Right ventricle myocardium inferior (tissue), 1 donor: Measurements from ENCODE around the gene SLC39A2. TPM values are rescaled to one million over a fixed set of nuclear protein-coding genes. Genes with fewer than 3 reads are reported as not detected.
"Not testable (repeated sequence)": the region's sequence is repeated elsewhere in the genome, so short reads cannot be mapped to it uniquely, and the experiment has no call there.

Source experiments
- ATAC-seq: fragments of 200-7000 bp; cut with Tn5 transposase; one replicate; pipeline ENCODE4 v1.9.1; 2020; ENCODE audit warnings: mild to moderate bottlenecking, moderate library complexity
- DNase-seq: peaks from one replicate; pipeline ENCODE4 v3.0.0; 2021; ENCODE audit errors: missing footprints
- intact Hi-C: fragments of 100-400 bp; cut with DNase I; formaldehyde crosslinking; loops from one replicate; pipeline ENCODE4 v1.11.0; 2022
- total RNA-seq: library from RNA; stranded (reverse); fragmentation: NEBNext Ultra II Directional; extraction: Animal tissue kit (Norgen Biotek cat#: 25700); gene quantifications from one replicate; pipeline ENCODE4 v1.2.1, GENCODE V29; 2021
- donor health status: DM: no; HTN: yes; CAD: no; lungs with severe emphysema.

SLC39A2 gene
- total RNA-seq, 1 donor from 2014 or later, result not detected

GRCh38 chr14:20989471-20989786, 9.7 kb upstream of the SLC39A2 start:
- intact Hi-C loops, result no loop called here
- DNase-seq (no peak), ATAC-seq (no peak)

- DNase-seq (peak; percentile 92), ATAC-seq (peak; percentile 97)
- intact Hi-C loops, result no loop called here
These were observed 9.1 kb upstream of the SLC39A2 start, which contains the start of gene METTL17 for GRCh38 chr14:20989787-20990600. Gene METTL17, plus strand, starts transcription at chr14:20989980. Its CDS starts 23 bp downstream, at chr14:20990003.

GRCh38 chr14:20996521-20996920, 2.6 kb upstream of the SLC39A2 start:
- intact Hi-C loops, result no loop called here
- no peak for ATAC-seq
- DNase-seq, result no peak

- intact Hi-C loops, result no loop called here
These were observed 2.0 kb upstream of the SLC39A2 start for GRCh38 chr14:20997115-20997514.

GRCh38 chr14:20997564-20997963, 1.5 kb upstream of the SLC39A2 start:
- no peak for DNase-seq
- intact Hi-C loops, result no loop called here
- ATAC-seq, result no peak

More at GRCh38 chr14:20997115-20997514, 2.0 kb upstream of the SLC39A2 start:
- no peak for ATAC-seq
- no peak for DNase-seq

GRCh38 chr14:20998139-20998538, 954 bp upstream of the SLC39A2 start:
- intact Hi-C loops, result no loop called here
- DNase-seq (no peak), ATAC-seq (no peak)

- intact Hi-C loops, result no loop called here
- ATAC-seq (no peak), DNase-seq (no peak)
These were observed 498 bp downstream of the SLC39A2 start for GRCh38 chr14:20999591-20999990.

- intact Hi-C loops, result no loop called here
- DNase-seq, result no peak
- no peak for ATAC-seq
These were observed 2.1 kb downstream of the SLC39A2 start for GRCh38 chr14:21001218-21001617.

GRCh38 chr14:21003788-21004346, 4.8 kb downstream of the SLC39A2 start:
- intact Hi-C loops, result no loop called here
- peak; percentile 78 for ATAC-seq

GRCh38 chr14:21009721-21010120, 10.6 kb downstream of the SLC39A2 start:
- intact Hi-C loops, ATAC-seq: not testable (repeated sequence)

More at GRCh38 chr14:21003788-21004346, 4.8 kb downstream of the SLC39A2 start:
- DNase-seq, result no peak

GRCh38 chr14:21011136-21011535, 12.0 kb downstream of the SLC39A2 start:
- DNase-seq (no peak), ATAC-seq (no peak)
- intact Hi-C loops, result no loop called here

More at GRCh38 chr14:21009721-21010120, 10.6 kb downstream of the SLC39A2 start:
- not testable (repeated sequence) for DNase-seq

- ATAC-seq (peak; percentile 80), DNase-seq (no peak)
- intact Hi-C loops, result loop anchor here (1.0 to 2.0 kb wide), 3 partner anchors 26 to 92 kb away; no protein-coding TSS in a partner anchor
These were observed 15.7 kb downstream of the SLC39A2 start for GRCh38 chr14:21014761-21015190.

GRCh38 chr14:21015312-21015711, 16.2 kb downstream of the SLC39A2 start:
- no peak for ATAC-seq
- intact Hi-C loops, result loop anchor here (2.0 kb wide), 2 partner anchors 77 to 91 kb away; no protein-coding TSS in a partner anchor

GRCh38 chr14:21016413-21017190, 17.5 kb downstream of the SLC39A2 start:
- no peak for DNase-seq
- ATAC-seq, result no peak
- intact Hi-C loops, result no loop called here

More at GRCh38 chr14:21015312-21015711, 16.2 kb downstream of the SLC39A2 start:
- DNase-seq, result no peak

GRCh38 chr14:21017528-21018245, 18.6 kb downstream of the SLC39A2 start:
- DNase-seq (no peak), ATAC-seq (no peak)
- intact Hi-C loops, result no loop called here

- no peak for ATAC-seq
- intact Hi-C loops, result no loop called here
- DNase-seq, result no peak
These were observed 19.2 kb downstream of the SLC39A2 start for GRCh38 chr14:21018286-21018685.

GRCh38 chr14:21018781-21019180, 19.7 kb downstream of the SLC39A2 start:
- ATAC-seq (no peak), DNase-seq (no peak)
- intact Hi-C loops, result no loop called here

GRCh38 chr14:21019366-21019765, 20.3 kb downstream of the SLC39A2 start:
- DNase-seq, result no peak
- no peak for ATAC-seq
- intact Hi-C loops, result no loop called here
